Measurements from ENCODE around the gene DCXR. TPM values are rescaled to one million over a fixed set of nuclear protein-coding genes. Genes with fewer than 3 reads are reported as not detected.
A peak's percentile ranks its signal among the peaks of the same experiment; 100 is the strongest.

DCXR gene
- total and polyA plus RNA-seq, 2 of the 13 experiments (the other 11 are each of a cell fraction or from before 2014, with no cell fraction given): 287 to 311 TPM

DNA sequence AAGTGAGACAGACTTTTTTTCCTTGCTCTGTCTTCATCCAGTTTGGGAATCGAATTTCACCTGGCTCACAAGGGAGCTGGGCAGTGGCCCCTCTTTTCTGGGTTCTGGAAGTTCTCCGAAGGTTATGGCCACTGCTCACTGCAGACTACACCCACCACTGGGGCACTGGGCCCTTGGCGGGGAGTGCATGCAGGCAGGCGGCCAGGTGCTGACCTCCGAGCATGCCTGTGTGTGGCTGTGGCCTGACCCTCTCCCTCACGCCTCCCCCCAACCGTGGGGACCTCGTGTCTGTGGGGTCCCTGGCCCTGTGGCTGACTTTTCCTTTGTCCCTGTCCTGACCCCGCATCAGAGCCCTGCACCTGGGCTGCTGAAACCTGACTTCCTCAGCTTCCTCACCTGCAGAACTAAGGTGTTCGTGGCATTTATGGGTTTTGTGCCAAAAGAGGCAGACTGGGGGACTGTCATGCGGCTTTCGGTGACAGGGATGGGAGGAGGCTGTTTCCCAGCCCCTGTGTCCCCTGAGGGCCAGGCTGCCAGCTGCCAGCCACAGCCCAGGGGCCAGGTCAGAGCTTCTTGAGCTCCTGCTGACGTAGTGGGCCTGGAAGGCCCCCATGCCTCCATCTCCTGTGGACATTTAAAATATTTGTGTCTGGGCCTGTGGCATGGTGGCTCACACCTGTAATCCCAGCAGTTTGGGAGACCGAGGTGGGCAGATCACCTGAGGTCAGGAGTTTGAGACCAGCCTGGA lies 38.6 kb downstream of the DCXR start (continued):
- TF ChIP-seq BCLAF1 (IDR thresholded peaks at IDR 0.05): no peak
- TF ChIP-seq DR1 (CRISPR knock-in tag; IDR thresholded peaks at IDR 0.05): no peak
- TF ChIP-seq ATF1 (CRISPR knock-in tag; IDR thresholded peaks at IDR 0.05): no peak
- TF ChIP-seq ZNF839 (CRISPR knock-in tag; IDR thresholded peaks at IDR 0.05; ENCODE audit: borderline replicate concordance): no peak
- TF ChIP-seq, protein P1, sequence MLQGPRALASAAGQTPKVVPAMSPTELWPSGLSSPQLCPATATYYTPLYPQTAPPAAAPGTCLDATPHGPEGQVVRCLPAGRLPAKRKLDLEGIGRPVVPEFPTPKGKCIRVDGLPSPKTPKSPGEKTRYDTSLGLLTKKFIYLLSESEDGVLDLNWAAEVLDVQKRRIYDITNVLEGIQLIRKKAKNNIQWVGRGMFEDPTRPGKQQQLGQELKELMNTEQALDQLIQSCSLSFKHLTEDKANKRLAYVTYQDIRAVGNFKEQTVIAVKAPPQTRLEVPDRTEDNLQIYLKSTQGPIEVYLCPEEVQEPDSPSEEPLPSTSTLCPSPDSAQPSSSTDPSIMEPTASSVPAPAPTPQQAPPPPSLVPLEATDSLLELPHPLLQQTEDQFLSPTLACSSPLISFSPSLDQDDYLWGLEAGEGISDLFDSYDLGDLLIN (CRISPR knock-in tag; IDR thresholded peaks at IDR 0.05; ENCODE audit: borderline replicate concordance): no peak
- TF ChIP-seq, protein P2, sequence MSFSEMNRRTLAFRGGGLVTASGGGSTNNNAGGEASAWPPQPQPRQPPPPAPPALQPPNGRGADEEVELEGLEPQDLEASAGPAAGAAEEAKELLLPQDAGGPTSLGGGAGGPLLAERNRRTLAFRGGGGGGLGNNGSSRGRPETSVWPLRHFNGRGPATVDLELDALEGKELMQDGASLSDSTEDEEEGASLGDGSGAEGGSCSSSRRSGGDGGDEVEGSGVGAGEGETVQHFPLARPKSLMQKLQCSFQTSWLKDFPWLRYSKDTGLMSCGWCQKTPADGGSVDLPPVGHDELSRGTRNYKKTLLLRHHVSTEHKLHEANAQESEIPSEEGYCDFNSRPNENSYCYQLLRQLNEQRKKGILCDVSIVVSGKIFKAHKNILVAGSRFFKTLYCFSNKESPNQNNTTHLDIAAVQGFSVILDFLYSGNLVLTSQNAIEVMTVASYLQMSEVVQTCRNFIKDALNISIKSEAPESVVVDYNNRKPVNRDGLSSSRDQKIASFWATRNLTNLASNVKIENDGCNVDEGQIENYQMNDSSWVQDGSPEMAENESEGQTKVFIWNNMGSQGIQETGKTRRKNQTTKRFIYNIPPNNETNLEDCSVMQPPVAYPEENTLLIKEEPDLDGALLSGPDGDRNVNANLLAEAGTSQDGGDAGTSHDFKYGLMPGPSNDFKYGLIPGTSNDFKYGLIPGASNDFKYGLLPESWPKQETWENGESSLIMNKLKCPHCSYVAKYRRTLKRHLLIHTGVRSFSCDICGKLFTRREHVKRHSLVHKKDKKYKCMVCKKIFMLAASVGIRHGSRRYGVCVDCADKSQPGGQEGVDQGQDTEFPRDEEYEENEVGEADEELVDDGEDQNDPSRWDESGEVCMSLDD (CRISPR knock-in tag; IDR thresholded peaks at IDR 0.05; ENCODE audit: borderline replicate concordance): no peak
- TF ChIP-seq ZNF430 (CRISPR knock-in tag; IDR thresholded peaks at IDR 0.05): no peak
- no peak for TF ChIP-seq SAFB2 (CRISPR knock-in tag; IDR thresholded peaks at IDR 0.05; ENCODE audit: borderline replicate concordance, low read depth)
- no peak for TF ChIP-seq CTCF (CRISPR knock-in tag; IDR thresholded peaks at IDR 0.05)
- peak; percentile 68 for TF ChIP-seq ZNF687 (CRISPR knock-in tag; IDR thresholded peaks at IDR 0.05)
- TF ChIP-seq KDM3A (CRISPR knock-in tag; IDR thresholded peaks at IDR 0.05; ENCODE audit: low read depth): no peak
- 0 out of 2 replicates have a peak, but pooled peaks have one; percentile 49 for TF ChIP-seq ZNF607 (CRISPR knock-in tag; IDR thresholded peaks at IDR 0.05; ENCODE audit: borderline replicate concordance)
- TF ChIP-seq SMYD3 (CRISPR knock-in tag; IDR thresholded peaks at IDR 0.05): no peak
- TF ChIP-seq DDIT3 (CRISPR knock-in tag; IDR thresholded peaks at IDR 0.05): no peak
